ENCODE data around the gene SLC25A1.

GRCh38 chr22:19177164-19178064, 1.1 kb downstream of the SLC25A1 start:
- TF ChIP-seq CTCF (IDR thresholded peaks at IDR 0.05) (no peak), RAD21 (conservative IDR thresholded peaks at IDR 0.05 in 1 of 2, IDR thresholded peaks at IDR 0.05 in 1 of 2) (no peak), POLR2AphosphoS2 (conservative IDR thresholded peaks at IDR 0.05; ENCODE audit: low read length) (no peak), MYC (IDR thresholded peaks at IDR 0.05; ENCODE audit: borderline replicate concordance, low read length) (no peak), CEBPB (IDR thresholded peaks at IDR 0.05) (no peak), EP300 (IDR thresholded peaks at IDR 0.05) (no peak), MAFK (IDR thresholded peaks at IDR 0.05; ENCODE audit: partially characterized antibody) (no peak), SMC3 (IDR thresholded peaks at IDR 0.05) (no peak), HMGXB4 (CRISPR knock-in tag; IDR thresholded peaks at IDR 0.05; ENCODE audit: borderline replicate concordance) (no peak), RCOR1 (IDR thresholded peaks at IDR 0.05; ENCODE audit: low read depth, low read length) (no peak), KDM5A (IDR thresholded peaks at IDR 0.05) (no peak), HOXB5 (CRISPR knock-in tag; IDR thresholded peaks at IDR 0.05) (no peak), POLR2A (IDR thresholded peaks at IDR 0.05; ENCODE audit: low read length) (no peak)

All from A549 (cell line).